ENCODE results near the gene EPN1. TPM values are rescaled to one million over a fixed set of nuclear protein-coding genes. Genes with fewer than 3 reads are reported as not detected.

Gene EPN1
- total and polyA plus RNA-seq, 9 of the 15 experiments (the other 6 are each of a cell fraction or from before 2014, with no cell fraction given), result 0.08 to 138 (median 12.7) TPM

GRCh38 chr19:55654868-55655647 is 20.0 kb upstream of the EPN1 start, which contains the start of gene U2AF2 (continued):
- TF ChIP-seq ERF (CRISPR knock-in tag; IDR thresholded peaks at IDR 0.05) (peak; percentile 95), ZNF146 (CRISPR knock-in tag; IDR thresholded peaks at IDR 0.05; ENCODE audit: unreplicated experiment) (no peak), SETDB1 (IDR thresholded peaks at IDR 0.05; ENCODE audit: low read length) (no peak), E2F4 (CRISPR knock-in tag; IDR thresholded peaks at IDR 0.05; ENCODE audit: low read depth) (peak; percentile 70; the same call in 1 of the 2 replicates), ZKSCAN1 (IDR thresholded peaks at IDR 0.05; ENCODE audit: low read depth, low read length) (0 out of 2 replicates have a peak, but pooled peaks have one; percentile 26), KLF6 (CRISPR knock-in tag; IDR thresholded peaks at IDR 0.05; ENCODE audit: borderline replicate concordance) (no peak), HDAC8 (tag; IDR thresholded peaks at IDR 0.05) (peak; percentile 67; the same call in 1 of the 2 replicates), SAFB (IDR thresholded peaks at IDR 0.05; ENCODE audit: borderline replicate concordance, low read depth, low read length) (peak; percentile 53; the same call in 1 of the 2 replicates), ZBTB7A (IDR thresholded peaks at IDR 0.05; ENCODE audit: borderline replicate concordance, control insufficient read depth, low read depth, low read length) (peak; percentile 25; the same call in 1 of the 2 replicates), ZNF431 (CRISPR knock-in tag; IDR thresholded peaks at IDR 0.05) (peak; percentile 59; the same call in 1 of the 2 replicates), CBFB (CRISPR knock-in tag; IDR thresholded peaks at IDR 0.05) (no peak), RCOR1 (IDR thresholded peaks at IDR 0.05; ENCODE audit: borderline replicate concordance in 1 of 2, low read depth in 2 of 2, low read length in 2 of 2) (no peak), ZNF57 (CRISPR knock-in tag; IDR thresholded peaks at IDR 0.05) (0 out of 2 replicates have a peak, but pooled peaks have one; percentile 11), MAX (CRISPR knock-in tag; IDR thresholded peaks at IDR 0.05) (peak; percentile 93), TBP (optimal IDR thresholded peaks at IDR 0.05; ENCODE audit: low read depth, low read length) (peak; percentile 57)
- TF ChIP-seq, protein P1, sequence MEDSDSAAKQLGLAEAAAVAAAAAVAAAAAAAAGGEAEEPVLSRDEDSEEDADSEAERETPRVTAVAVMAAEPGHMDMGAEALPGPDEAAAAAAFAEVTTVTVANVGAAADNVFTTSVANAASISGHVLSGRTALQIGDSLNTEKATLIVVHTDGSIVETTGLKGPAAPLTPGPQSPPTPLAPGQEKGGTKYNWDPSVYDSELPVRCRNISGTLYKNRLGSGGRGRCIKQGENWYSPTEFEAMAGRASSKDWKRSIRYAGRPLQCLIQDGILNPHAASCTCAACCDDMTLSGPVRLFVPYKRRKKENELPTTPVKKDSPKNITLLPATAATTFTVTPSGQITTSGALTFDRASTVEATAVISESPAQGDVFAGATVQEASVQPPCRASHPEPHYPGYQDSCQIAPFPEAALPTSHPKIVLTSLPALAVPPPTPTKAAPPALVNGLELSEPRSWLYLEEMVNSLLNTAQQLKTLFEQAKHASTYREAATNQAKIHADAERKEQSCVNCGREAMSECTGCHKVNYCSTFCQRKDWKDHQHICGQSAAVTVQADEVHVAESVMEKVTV (CRISPR knock-in tag; IDR thresholded peaks at IDR 0.05), result peak; percentile 96
- TF ChIP-seq, protein P2, sequence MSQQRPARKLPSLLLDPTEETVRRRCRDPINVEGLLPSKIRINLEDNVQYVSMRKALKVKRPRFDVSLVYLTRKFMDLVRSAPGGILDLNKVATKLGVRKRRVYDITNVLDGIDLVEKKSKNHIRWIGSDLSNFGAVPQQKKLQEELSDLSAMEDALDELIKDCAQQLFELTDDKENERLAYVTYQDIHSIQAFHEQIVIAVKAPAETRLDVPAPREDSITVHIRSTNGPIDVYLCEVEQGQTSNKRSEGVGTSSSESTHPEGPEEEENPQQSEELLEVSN (IDR thresholded peaks at IDR 0.05; ENCODE audit: borderline replicate concordance in 1 of 2, extremely low read depth in 1 of 2, insufficient read depth in 1 of 2, insufficient read length in 1 of 2, low read depth in 1 of 2, low read length in 1 of 2, poor library complexity in 1 of 2, severe bottlenecking in 1 of 2), result peak; percentile 90 to 93
- TF ChIP-seq, protein P3, sequence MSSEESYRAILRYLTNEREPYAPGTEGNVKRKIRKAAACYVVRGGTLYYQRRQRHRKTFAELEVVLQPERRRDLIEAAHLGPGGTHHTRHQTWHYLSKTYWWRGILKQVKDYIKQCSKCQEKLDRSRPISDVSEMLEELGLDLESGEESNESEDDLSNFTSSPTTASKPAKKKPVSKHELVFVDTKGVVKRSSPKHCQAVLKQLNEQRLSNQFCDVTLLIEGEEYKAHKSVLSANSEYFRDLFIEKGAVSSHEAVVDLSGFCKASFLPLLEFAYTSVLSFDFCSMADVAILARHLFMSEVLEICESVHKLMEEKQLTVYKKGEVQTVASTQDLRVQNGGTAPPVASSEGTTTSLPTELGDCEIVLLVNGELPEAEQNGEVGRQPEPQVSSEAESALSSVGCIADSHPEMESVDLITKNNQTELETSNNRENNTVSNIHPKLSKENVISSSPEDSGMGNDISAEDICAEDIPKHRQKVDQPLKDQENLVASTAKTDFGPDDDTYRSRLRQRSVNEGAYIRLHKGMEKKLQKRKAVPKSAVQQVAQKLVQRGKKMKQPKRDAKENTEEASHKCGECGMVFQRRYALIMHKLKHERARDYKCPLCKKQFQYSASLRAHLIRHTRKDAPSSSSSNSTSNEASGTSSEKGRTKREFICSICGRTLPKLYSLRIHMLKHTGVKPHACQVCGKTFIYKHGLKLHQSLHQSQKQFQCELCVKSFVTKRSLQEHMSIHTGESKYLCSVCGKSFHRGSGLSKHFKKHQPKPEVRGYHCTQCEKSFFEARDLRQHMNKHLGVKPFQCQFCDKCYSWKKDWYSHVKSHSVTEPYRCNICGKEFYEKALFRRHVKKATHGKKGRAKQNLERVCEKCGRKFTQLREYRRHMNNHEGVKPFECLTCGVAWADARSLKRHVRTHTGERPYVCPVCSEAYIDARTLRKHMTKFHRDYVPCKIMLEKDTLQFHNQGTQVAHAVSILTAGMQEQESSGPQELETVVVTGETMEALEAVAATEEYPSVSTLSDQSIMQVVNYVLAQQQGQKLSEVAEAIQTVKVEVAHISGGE (CRISPR knock-in tag; IDR thresholded peaks at IDR 0.05), result peak in 2 of 3 experiments; percentile 50 to 83; a peak in 1 of 6 replicates
